Central memory CD8-positive, alpha-beta T cell (primary cell): ENCODE results near the gene ZNF783.

Experiments used
- ATAC-seq: fragments of 150-1000 bp; cut with Tn5 transposase; replicated peaks from 2 replicates; pipeline ENCODE4 v1.10.0; 2022; ENCODE audit warnings: mild to moderate bottlenecking, moderate FRiP score, moderate number of reproducible peaks; ENCODE audit not compliant: poor library complexity, severe bottlenecking; ENCODE audit errors: extremely low read depth
- DNase-seq, 2 donors: peaks; one replicate each; pipeline ENCODE4 v3.0.0; 2021; ENCODE audit warnings: low spot score in 2 of 2
- H3K27ac Mint-ChIP-seq: one replicate; pipeline ENCODE4 v1.8.0; 2022; ENCODE audit warnings: low read depth, mild to moderate bottlenecking, moderate library complexity, mixed read lengths
- H3K27me3 Mint-ChIP-seq: one replicate; pipeline ENCODE4 v1.8.0; 2022; ENCODE audit warnings: mixed read lengths
- H3K36me3 Mint-ChIP-seq: one replicate; pipeline ENCODE4 v1.8.0; 2022; ENCODE audit warnings: mild to moderate bottlenecking, moderate library complexity, mixed read lengths; ENCODE audit not compliant: insufficient read depth
- H3K4me1 Mint-ChIP-seq: one replicate; pipeline ENCODE4 v1.8.0; 2022; ENCODE audit warnings: mixed read lengths
- H3K4me3 Mint-ChIP-seq: one replicate; pipeline ENCODE4 v1.8.0; 2022; ENCODE audit warnings: mild to moderate bottlenecking, moderate library complexity, mixed read lengths
- H3K9me3 Mint-ChIP-seq: one replicate; pipeline ENCODE4 v1.8.0; 2022; ENCODE audit warnings: mixed read lengths

The ZNF783 gene

GRCh38 chr7:149277871-149278270 is 15.9 kb downstream of the ZNF783 start:
- Mint-ChIP-seq H3K4me1 (peaks cover 9% of the 10 kb centered on the region), H3K27ac (no peak overlapping the region), H3K9me3 (no peaks in the 10 kb centered on the region), H3K4me3 (no peak overlapping the region), H3K36me3 (peaks cover 36% of the 10 kb centered on the region), H3K27me3 (no peaks in the 10 kb centered on the region)
- ATAC-seq (no peak), DNase-seq (no peak)

GRCh38 chr7:149278396-149278795 is 16.4 kb downstream of the ZNF783 start:
- Mint-ChIP-seq H3K9me3 (no peaks in the 10 kb centered on the region), H3K27me3 (no peaks in the 10 kb centered on the region), H3K36me3 (peaks cover 32% of the 10 kb centered on the region), H3K4me3 (no peak overlapping the region), H3K27ac (no peak overlapping the region), H3K4me1 (peaks cover 5% of the 10 kb centered on the region)
- no peak for DNase-seq
- ATAC-seq = no peak

- DNase-seq = no peak
- Mint-ChIP-seq H3K4me3 (no peak overlapping the region), H3K27me3 (no peaks in the 10 kb centered on the region), H3K9me3 (no peaks in the 10 kb centered on the region), H3K27ac (no peak overlapping the region), H3K4me1 (peaks cover 9% of the 10 kb centered on the region), H3K36me3 (peaks cover 29% of the 10 kb centered on the region)
- no peak for ATAC-seq
Observed at GRCh38 chr7:149279111-149279743, 17.2 kb downstream of the ZNF783 start.

- Mint-ChIP-seq H3K4me3 (no peak overlapping the region), H3K27ac (no peak overlapping the region), H3K4me1 (peaks cover 13% of the 10 kb centered on the region), H3K27me3 (no peaks in the 10 kb centered on the region), H3K9me3 (no peaks in the 10 kb centered on the region), H3K36me3 (peaks cover 31% of the 10 kb centered on the region)
- DNase-seq (no peak), ATAC-seq (no peak)
Observed at GRCh38 chr7:149280151-149280550, 18.2 kb downstream of the ZNF783 start.

GRCh38 chr7:149280661-149281507 is 18.9 kb downstream of the ZNF783 start:
- Mint-ChIP-seq H3K36me3 (peaks cover 28% of the 10 kb centered on the region), H3K4me3 (no peak overlapping the region), H3K4me1 (peaks cover 21% of the 10 kb centered on the region), H3K9me3 (no peaks in the 10 kb centered on the region), H3K27ac (no peak overlapping the region), H3K27me3 (no peaks in the 10 kb centered on the region)
- ATAC-seq (no peak), DNase-seq (no peak)

GRCh38 chr7:149281508-149282330 is 19.7 kb downstream of the ZNF783 start:
- peaks cover 23% of the 10 kb centered on the region for H3K36me3 Mint-ChIP-seq
- H3K4me3 Mint-ChIP-seq = no peak overlapping the region
- ATAC-seq = no peak

GRCh38 chr7:149282331-149282655 is 20.3 kb downstream of the ZNF783 start:
- Mint-ChIP-seq H3K27me3 (no peaks in the 10 kb centered on the region), H3K36me3 (peaks cover 23% of the 10 kb centered on the region), H3K9me3 (no peaks in the 10 kb centered on the region), H3K4me1 (peaks cover 35% of the 10 kb centered on the region), H3K4me3 (no peak overlapping the region), H3K27ac (peak overlapping the region; percentile 62)
- DNase-seq (no peak), ATAC-seq (no peak)

More at GRCh38 chr7:149281508-149282330, 19.7 kb downstream of the ZNF783 start:
- peaks cover 29% of the 10 kb centered on the region for H3K4me1 Mint-ChIP-seq
- no peaks in the 10 kb centered on the region for H3K27me3 Mint-ChIP-seq
- DNase-seq = no peak
- no peak overlapping the region for H3K27ac Mint-ChIP-seq
- no peaks in the 10 kb centered on the region for H3K9me3 Mint-ChIP-seq

GRCh38 chr7:149283321-149283720 is 21.3 kb downstream of the ZNF783 start:
- DNase-seq (no peak), ATAC-seq (no peak)
- H3K27me3 Mint-ChIP-seq = no peaks in the 10 kb centered on the region
- peaks cover 36% of the 10 kb centered on the region for H3K4me1 Mint-ChIP-seq
- H3K9me3 Mint-ChIP-seq = no peaks in the 10 kb centered on the region
- peaks cover 18% of the 10 kb centered on the region for H3K36me3 Mint-ChIP-seq
- H3K27ac Mint-ChIP-seq = peak overlapping the region; percentile 62
- no peak overlapping the region for H3K4me3 Mint-ChIP-seq

- Mint-ChIP-seq H3K4me1 (peaks cover 36% of the 10 kb centered on the region), H3K27me3 (no peaks in the 10 kb centered on the region), H3K4me3 (peak overlapping the region; percentile 83), H3K36me3 (peaks cover 10% of the 10 kb centered on the region), H3K27ac (peak overlapping the region; percentile 75), H3K9me3 (no peaks in the 10 kb centered on the region)
- peak; percentile 29 to 30 for DNase-seq
- peak; percentile 68 for ATAC-seq
Observed at GRCh38 chr7:149284343-149284742, 22.3 kb downstream of the ZNF783 start.

GRCh38 chr7:149284850-149285585 is 23.0 kb downstream of the ZNF783 start:
- H3K27me3 Mint-ChIP-seq = no peaks in the 10 kb centered on the region
- peak; percentile 95 to 97 for DNase-seq
- peak overlapping the region; percentile 83 for H3K4me3 Mint-ChIP-seq
- H3K27ac Mint-ChIP-seq = peak overlapping the region; percentile 75
- H3K4me1 Mint-ChIP-seq = peaks cover 36% of the 10 kb centered on the region
- no peaks in the 10 kb centered on the region for H3K9me3 Mint-ChIP-seq
- H3K36me3 Mint-ChIP-seq = peaks cover 8% of the 10 kb centered on the region
- peak; percentile 93 for ATAC-seq

- ATAC-seq (no peak), DNase-seq (no peak)
- H3K36me3 Mint-ChIP-seq = peaks cover 8% of the 10 kb centered on the region
- peak overlapping the region; percentile 75 for H3K27ac Mint-ChIP-seq
- no peaks in the 10 kb centered on the region for H3K27me3 Mint-ChIP-seq
- peak overlapping the region; percentile 83 for H3K4me3 Mint-ChIP-seq
- peaks cover 39% of the 10 kb centered on the region for H3K4me1 Mint-ChIP-seq
- no peaks in the 10 kb centered on the region for H3K9me3 Mint-ChIP-seq
Observed at GRCh38 chr7:149285603-149286002, 23.6 kb downstream of the ZNF783 start.

- Mint-ChIP-seq H3K36me3 (peaks cover 6% of the 10 kb centered on the region), H3K4me1 (peaks cover 44% of the 10 kb centered on the region), H3K4me3 (peak overlapping the region; percentile 83), H3K27ac (peak overlapping the region; percentile 25), H3K27me3 (no peaks in the 10 kb centered on the region), H3K9me3 (no peaks in the 10 kb centered on the region)
- DNase-seq = no peak
- no peak for ATAC-seq
Observed at GRCh38 chr7:149286811-149287400, 24.9 kb downstream of the ZNF783 start.
